ENCODE measurements around the gene MFNG.

The MFNG gene

DNA sequence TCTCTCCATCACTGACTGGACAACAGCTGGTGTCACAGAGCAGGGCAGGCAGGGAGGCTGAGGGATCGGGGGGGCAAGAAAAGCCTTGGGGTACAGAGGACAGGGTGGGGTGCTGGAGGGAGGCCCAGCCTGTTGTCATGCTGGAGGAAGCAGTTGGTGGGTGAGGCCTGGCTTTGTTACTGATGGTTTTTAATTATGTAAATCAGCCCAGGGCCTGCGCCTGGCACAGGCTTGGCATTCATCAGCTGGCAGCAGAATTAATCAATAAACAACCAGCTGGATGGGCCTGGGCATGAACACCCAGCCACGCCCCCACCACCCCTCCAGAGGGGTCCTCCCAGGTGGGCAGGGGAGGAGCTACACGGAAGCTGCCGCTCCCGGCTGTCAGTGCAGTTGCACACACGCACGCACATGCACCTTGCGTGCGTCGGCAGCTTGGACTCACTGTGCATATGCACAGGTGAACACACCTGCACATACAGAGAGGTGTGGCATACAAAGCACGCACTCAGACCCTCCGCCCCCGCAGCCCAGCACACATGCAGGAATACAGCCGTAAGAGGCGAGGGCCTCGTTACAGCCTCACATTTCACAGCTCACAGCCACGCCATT lies 37.6 kb downstream of the MFNG start:
- no peak for DNase-seq (ENCODE audit: low spot score)

DNA sequence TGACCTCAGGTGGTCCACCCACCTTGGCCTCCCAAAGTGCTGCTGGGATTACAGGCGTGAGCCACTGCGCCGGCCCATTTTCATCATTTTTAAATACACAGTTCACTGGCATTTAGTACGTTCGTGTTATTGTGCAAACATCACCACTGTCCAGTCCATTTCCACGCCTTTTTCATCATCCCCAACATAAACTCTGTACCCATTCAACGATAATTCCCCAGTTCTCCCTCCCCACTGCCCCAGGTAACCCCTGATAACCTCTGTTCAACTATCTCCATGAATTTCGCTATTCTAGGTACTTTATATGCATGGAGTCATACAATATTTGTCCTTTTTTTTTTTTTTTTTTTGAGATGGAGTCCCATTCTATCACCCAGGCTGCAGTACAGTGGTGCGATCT lies 40.7 kb downstream of the MFNG start:
- no peak for DNase-seq (ENCODE audit: low spot score)

DNA sequence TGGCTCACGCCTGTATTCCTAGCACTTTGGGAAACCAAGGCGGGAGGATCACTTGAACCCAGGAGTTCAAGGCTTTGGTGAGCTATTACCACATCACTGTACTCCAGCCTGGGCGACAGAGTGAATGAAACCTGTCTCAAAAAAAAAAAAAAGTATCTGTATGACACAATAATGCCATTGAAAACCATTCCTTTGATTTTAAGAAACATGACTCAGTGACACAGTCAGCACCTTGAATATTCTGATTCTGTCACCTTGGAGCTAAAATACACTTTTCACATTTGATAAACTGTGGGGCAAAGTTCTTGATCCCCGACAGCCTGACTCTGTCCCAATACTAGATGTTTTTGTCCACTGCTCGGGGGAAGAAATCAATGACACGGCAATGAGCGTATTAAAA lies 42.2 kb downstream of the MFNG start:
- DNase-seq (ENCODE audit: low spot score): no peak

DNA sequence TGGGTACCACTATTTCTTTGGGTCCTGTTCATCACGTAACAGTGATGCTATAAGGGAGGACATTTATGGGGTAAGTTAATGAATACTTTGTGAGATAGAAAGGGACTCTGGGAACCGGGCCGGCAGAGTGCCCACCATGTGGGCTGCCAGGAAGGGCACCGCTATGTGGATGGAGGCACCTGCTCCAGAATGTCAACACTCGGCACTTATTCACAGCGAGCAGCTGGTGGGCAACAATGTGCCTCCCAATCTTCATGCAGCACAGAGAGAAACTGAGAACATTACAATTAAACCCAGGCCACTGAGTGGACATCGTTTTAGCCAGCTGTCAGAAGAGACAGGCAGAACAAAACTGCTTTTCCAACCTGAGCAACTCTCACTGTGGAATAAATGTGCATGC lies 43.1 kb downstream of the MFNG start:
- no peak for DNase-seq (ENCODE audit: low spot score)

DNA sequence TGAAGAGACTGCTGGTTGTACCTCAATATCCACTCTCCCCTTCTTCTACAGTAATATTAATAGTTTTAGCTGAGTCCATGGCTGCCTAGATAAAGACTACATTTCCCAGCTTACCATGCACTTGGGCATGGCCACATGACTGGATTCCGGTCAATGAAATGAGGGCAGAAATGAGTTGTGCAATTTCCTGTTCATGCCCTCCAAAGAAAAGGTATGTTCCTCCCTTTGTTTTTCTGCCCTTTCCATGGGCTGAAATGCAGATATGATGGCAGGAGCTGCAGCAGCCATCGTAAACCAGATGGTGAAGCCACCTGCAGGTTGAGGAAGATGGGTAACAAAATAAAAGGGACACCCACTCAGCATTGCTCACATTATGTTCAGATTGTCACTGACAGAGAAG lies 43.6 kb downstream of the MFNG start:
- DNase-seq (ENCODE audit: low spot score): no peak

DNA sequence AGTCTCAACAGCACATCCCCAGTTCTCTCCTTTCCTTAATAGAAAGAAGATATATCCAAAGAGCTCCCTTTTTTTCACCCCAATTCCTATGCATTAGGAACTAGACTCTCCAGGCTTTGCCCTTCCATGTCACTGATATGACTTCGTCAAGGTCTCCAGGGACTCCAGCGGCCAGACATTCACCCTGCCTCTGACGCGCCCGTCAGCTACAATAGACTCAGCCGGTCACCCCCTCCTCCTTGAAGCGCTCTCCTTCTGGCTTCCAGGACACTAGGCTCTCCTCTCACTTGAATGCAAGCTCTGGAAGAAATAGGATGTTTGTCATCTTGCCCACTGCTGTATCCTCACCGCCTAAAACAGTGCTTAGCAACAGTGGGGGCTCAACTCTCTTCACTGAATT lies 44.0 kb downstream of the MFNG start:
- no peak for DNase-seq (ENCODE audit: low spot score)

DNA sequence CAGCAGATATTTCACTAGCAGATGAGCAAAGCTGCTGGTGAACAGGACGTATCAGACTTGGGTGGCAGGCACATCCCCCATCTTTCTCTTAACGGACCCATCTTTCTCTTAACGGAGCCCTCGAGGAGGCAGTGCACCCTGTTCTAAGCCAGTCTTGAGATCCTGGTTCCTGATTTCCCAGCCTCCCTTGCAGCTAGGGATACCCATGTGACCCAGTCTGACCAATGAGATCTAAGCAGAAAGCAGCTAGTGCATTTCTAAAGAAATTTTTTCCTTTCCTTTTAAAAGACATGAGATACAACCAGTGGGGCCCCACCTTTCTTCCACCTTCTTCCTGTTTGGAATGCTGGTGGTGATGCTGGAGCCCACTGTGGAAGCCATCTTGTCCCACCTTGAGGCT lies 45.3 kb downstream of the MFNG start:
- DNase-seq (ENCODE audit: low spot score): no peak

DNA sequence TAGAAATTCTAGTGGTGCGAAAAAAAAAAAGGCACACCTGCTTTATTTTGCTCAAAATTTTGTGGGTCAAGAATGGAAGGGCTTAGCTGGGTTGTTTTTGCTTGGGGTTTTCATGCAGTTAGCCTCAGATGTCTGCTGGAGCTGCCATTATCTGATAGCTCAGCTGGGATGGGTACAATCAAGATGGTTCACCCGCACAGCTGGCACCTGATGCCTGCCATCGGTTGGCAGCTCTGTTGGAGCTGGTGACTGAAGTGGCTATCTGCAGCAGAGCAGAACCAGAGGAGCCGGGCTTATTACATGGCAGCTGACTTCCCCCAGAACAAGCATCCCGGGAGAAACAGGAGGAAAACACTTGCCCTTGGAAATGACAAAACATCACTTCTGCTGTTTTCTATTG lies 46.8 kb downstream of the MFNG start:
- no peak for DNase-seq (ENCODE audit: low spot score)

DNA sequence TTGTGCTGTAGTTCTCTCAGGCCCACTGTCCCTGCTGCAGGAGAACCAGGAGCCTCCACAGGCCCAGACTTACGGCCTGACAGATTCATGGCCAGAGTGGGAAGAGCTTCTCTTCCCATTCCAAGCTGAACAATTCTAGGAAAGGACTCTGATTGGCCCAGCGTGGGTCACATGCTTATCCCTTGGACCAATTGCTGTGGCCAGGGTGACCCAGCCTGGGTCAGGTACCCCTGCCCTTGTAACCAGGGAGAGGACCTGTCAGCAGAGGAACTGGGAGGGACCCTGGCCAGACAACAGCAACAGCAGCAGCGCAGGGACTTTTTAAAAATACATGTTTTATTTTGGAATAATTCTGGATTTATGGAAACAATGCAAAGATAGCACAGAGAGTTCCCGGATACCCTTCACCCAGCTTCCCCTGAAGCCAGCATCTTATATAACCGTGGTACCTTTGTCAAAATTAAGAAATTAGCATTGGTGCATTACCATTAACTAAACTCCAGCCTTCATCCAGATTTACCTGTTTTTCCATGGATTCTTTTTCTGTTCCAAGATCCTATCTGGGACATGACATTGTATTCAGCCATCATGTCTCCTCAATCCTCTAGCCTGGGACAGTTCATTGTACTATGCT lies 50.1 kb downstream of the MFNG start:
- DNase-seq (ENCODE audit: low spot score): no peak

DNA sequence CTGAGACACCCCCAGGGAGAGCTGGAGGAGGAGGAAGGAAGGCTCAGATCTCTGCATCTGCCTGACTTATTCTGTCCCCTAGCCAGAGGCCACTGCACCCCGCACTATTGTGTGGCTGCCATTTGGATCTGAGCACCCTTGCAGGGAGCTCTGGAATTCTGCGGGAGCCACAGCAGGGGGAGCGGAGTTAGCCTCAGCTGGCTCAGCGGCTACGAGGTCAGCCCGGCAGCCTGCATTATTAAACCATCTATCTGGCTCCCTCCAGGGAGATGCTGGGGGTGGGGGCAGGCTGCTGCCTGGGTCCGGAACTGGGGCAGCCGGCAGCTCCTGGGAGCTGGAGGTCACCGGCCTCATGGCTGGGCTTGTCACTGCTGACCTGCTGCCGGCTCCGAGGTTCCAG lies 52.4 kb downstream of the MFNG start:
- no peak for DNase-seq (ENCODE audit: low spot score)

DNA sequence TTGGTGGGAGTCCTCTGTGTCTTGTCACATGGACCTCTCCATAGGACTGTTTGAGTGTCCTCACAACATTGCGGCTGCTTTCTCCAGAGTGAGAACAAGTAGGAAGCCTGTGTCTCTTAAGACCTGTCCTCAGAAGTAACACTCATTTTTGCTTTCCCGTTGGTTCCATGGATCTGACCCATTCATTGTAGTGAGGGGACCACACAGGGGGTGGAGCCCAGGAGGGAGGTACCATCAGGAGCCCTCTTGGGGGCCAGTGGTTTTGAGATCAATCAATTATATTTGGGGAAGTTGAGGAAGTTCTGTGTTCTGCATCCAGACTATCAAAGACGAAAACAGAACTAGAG lies 53.5 kb downstream of the MFNG start:
- DNase-seq (ENCODE audit: low spot score): no peak

DNA sequence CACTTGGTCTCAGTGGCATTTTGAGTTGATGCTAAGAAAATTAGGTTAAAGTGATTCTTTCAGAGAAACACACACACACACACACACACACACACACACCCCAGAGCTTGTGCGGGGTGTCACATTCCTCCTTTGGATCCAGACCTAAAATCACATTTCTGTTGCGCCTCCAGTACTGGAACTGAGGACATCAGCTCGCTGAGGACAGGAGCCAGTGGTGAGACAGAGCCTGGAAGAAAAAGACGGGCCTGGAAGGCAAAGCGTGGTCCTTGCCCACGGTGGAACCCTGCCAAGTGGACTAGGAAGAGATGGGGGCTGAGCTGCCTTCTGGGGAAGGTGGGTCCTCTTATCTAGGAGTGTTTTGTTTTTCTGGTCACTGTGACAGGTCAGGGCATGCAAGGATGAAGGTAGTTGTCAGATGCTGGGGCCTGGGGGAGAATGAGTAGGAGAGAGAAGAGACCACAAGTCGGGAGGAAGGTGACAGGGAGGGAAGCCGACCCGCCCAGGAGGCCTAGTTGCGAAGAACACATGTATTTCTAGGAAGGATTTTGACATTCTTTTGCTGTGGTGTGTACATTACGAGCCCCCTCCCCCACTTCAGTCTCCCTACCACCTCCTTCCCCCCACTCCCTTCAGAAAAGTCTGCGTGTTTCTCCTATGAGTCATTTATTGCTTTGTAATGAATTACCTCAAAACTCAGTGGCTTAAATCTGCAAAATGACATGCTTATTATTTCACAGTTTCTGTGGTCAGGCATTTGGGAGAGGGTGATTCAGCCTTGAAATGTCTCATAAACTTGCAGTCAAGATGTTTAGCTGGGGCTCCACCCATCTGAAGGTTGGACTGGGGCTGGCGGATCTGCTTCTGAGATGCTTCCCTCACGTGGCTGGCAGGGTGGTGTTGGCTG lies 54.1 kb downstream of the MFNG start:
- DNase-seq (ENCODE audit: low spot score): no peak

DNA sequence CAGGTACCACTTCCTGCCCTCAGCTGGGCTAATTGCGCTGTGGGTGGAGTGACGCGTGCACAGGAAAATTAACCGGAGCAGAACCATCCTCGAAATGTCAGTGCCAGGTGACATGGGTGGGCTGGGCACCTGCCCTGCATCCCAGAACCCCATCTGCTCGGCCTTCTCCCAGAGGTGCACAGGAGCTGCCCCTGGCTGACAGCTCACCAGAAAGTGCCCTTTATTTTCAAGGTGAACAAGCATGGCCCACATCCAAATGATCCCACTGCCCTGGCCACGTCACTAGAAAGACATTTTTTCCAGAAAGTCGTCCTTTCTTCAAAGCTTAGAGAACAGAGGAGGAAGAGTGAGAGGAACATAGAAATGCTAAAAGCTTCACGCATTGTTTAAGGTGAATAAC lies 54.8 kb downstream of the MFNG start:
- no peak for DNase-seq (ENCODE audit: low spot score)

DNA sequence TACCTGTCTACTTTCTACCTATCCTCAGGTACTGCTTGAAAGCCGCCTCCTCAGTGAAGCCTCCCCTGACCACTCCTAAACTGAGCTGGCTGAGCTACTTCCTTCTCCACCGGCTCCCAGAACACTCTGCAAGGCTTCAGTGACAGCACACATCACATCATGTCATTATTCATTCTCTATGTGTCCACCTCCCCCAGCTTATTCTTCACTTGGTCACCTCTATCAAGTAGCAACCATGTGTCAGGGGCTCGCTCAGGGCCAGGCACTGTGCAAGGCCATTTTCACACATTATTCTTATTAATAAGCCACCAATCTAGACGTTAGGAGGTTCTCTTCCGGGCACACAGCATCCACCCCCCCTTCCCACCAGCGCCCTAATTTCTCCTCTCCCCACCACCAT lies 55.2 kb downstream of the MFNG start:
- DNase-seq (ENCODE audit: low spot score): no peak

DNA sequence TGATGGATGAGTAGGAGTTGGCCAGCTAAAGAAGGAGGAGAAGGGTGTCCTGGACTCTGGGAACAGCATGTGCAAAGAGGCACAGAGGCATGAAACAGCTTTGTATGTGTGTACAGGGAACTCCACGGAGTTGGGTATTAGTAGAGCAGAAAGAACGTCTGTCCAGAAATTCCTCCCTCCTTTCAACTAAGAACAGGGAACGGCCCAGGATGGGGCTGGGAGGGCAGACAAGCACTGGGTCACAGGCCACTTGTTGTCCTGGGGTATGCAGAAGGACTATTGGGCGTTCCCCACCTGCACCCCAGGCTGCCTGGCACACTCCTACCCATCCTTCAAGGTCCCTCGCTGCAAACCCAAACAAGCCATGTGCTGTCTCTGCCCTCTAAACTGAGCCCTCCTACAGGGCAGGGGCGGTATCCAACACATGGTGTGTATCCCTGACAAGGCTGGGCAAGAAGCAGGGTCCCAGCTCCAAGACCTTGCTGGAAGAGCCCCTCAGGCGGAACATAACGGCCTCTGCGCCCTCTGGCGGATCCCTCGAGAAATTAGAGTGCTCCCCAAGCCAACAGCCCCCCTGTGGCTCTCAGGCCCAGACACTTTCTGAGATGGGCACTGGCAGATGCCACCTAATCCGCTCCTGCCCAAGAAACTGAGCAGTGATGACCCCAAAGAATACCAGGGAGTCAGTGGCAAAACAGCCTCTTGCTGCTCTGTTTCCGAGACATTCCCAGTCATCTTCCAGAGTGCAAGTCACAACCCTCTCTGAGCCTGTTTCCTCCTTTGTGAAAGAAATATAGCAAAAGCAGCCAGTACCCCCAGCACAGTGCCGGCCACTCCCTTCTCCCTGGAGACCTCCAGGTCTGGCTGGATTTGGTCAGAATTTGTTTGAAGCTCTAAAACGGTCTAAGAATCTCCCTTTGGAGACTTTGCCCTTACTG lies 57.3 kb downstream of the MFNG start:
- DNase-seq (ENCODE audit: low spot score): peak; percentile 83

DNA sequence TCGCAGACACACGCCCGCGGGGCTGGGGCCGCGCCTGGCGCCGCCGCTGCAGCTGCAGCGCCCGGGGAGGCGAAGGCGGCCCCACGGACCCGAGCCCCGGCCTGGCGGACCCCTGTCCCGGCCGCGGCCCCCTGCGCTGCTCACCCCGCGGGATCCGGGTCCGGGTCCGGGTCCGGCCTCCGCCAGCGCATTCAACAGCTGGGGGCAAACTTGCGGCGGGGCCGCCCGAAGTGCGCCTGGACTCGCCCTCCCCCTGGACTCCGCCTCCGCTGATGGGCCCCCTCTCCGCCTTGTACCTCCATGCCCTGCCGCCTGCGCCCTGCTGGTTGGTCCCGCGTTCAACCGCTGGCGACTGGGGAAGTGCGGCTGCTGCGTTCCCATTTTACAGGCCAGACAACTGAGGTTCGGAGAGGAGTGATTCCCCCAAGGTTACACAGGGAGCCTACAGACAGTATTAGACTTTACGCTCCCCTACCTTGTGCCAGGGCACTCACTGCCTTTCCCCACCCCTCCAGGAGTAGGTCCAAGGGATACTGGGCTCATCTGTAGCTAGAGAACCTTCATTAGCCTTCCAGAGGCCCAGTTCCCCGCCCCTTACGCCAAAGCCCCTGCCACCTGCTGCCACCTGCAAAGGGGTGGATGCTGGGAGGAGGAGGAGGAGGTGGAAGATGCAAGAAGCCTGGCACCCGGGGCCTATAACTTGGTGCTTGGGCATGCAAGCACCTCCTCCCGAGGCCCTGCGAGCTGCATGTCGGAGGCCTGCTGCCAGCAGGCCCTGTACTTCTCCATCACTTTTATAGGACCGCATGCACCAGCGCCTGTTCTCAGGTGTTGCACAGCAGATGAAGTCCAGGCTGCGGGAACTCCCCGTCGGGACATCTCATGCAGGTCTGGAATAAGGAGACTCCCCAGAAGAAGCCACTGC lies 58.2 kb downstream of the MFNG start:
- DNase-seq (ENCODE audit: low spot score): no peak

DNA sequence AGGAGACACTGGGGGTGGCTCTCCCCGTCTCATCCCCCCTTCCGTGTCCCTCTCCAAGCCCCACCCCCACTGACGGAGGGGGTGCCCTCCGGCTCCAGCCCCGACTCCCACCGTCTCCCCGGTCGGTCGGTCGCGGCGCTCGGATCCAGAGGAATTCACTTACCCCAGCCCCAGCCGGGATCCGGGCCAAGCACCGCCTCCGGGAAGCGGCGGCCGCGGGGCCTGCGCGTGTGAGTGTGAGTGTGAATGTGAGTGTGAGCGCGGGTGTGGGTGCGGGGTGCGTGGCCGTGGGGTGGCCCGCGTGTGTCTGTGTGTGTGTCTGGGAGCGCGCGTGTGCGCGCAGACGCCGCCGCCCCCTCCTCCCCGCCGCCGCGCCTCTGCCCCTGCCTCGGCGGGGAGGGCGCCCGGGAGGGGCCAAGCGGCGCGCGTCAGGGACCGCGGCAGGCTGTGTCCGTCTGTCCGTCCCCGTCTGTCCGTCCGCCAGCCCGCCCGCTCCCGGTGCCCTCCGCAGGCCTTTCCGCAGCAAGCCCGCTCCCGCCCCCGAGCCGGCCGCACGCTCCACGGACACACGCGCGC lies 59.0 kb downstream of the MFNG start, which contains the start of gene ELFN2:
ELFN2 (minus strand) TSS at position 345 of the 576 bp plus-strand sequence. CDS start 51,945 bp downstream, outside the sequence.
- no peak for DNase-seq (ENCODE audit: low spot score)

DNA sequence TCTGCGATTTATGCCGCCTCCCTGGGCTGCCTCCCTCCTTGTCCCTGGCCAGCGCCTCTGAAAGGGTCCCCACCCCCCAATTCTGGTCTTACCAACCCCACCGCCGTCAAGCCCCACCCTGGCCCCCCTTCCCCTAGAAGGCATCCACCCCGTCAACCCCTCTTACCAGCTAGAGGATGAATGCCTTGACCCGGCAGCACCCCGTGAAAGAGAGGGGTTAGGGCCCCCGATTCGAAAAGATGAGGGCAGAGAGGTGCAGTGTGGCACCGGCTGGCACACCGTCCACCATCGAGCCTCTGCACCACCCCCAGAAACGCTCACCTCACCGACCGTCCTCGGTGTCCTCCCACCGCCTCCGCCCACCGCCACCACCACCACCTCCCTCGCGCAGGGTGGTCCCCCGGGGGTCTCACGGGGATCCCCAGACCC lies 59.5 kb downstream of the MFNG start:
- no peak for DNase-seq (ENCODE audit: low spot score)

DNA sequence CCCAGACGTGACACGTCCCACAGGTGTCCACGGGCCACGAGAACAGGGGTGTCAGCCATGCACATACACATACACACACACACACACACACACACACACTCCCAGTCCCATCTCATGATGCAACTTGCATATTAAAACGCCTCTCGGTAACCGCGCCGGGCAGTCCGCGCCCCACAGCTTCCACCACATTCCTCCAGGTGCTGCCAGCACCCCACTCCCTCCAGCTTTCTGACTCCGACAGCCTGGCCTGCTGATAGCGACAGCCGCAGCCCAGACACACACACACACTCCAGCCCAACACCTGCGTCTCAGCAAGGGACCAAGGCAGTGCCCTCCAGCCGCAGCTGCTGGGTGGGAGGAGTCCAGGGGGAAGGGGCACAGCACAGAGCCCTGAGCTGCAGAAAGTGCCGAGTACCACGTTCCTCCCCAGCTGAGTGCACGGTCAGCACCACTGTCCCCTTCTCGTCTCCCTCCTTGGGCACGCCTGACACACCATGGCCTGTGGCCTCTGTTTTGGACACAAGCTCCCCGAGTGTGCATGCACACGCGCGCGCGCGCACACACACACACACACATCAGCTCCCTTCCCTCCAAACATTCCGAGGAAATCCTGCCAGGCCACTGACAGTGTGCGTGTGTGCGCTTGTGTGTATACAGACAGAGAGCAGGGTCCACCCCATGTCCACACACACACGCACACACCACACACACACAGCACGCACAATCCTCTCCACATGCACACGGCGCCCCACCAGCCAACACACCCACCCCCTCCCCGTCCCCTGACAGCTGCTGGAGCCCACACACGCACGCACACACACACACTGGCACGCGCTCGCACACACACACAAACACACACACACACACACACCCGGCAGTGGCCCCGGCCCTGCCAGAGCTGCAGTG lies 60.1 kb downstream of the MFNG start:
- DNase-seq (ENCODE audit: low spot score): no peak

DNA sequence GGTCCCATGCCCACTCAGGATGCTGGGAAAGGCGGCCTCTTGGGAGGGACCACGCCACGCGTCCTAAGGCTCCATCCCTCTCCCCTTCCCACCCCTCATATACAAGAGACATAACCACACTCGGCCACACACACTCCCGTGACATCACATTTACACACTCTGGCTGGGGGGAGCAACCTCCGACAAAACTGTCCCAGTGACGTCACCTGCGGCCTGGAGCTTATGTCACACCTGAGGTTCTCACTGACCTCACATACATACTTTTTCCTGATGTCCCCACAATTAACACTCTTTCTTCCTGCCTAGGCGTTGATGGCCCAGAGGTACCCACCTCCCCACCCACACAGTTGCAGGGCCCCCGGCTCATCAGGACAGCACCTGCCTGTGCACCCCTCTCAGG lies 60.8 kb downstream of the MFNG start:
- DNase-seq (ENCODE audit: low spot score): no peak
